GM12878 (cell line): Measurements from ENCODE around the gene CDK5RAP3. TPM values are rescaled to one million over a fixed set of nuclear protein-coding genes. Genes with fewer than 3 reads are reported as not detected.
A peak's percentile ranks its signal among the peaks of the same experiment; 100 is the strongest.

ENCODE experiments used
- ATAC-seq: fragments of 200-7000 bp; cut with Tn5 transposase; 3 replicates; pipeline ENCODE4 v1.9.1; 2020; ENCODE audit warnings: mild to moderate bottlenecking, moderate library complexity
- BruUV-seq: library from RNA; stranded (reverse); fragments of 400-500 nt; replicated peaks from 2 replicates; lab custom pipeline; 2021; lab: Mats Ljungman, UMichigan
- CTCF ChIA-PET: fragments of 300-600 bp; sonication (Branson Sonifier 250); formaldehyde crosslinking; extraction: SDS; loops from one replicate; lab custom pipeline; 2021; ENCODE audit warnings: inconsistent platforms; lab: Yijun Ruan, JAX
- POLR2A ChIA-PET: fragments of 350-600 bp; formaldehyde crosslinking; extraction: SDS; loops from one replicate; lab custom pipeline; 2021; ENCODE audit warnings: inconsistent platforms; lab: Charles Lee
- RAD21 ChIA-PET: fragments of 300-600 bp; sonication (Branson Sonifier 250); formaldehyde crosslinking; loops from one replicate; lab custom pipeline; 2023; ENCODE audit warnings: antibody characterized with exemption; ENCODE audit not compliant: unreplicated experiment; lab: Charles Lee
- SMC1A ChIA-PET: fragments of 300-600 bp; sonication (Branson Sonifier 250); formaldehyde crosslinking; loops from one replicate; lab custom pipeline; 2023; ENCODE audit not compliant: unreplicated experiment, uncharacterized antibody; lab: Charles Lee
- DNase-seq: peaks from one replicate; pipeline ENCODE4 v3.0.0-alpha.2; 2011; ENCODE audit warnings: low read depth, low spot score
- FAIRE-seq: peaks from 3 replicates; lab custom pipeline; 2011; peaks lifted over from hg19 to GRCh38; lab: Jason Lieb, UNC
- H2AFZ ChIP-seq: 2 replicates; pipeline ENCODE4 v1.6.0; 2011; ENCODE audit warnings: low read depth, low read length, control low read depth; ENCODE audit not compliant: control insufficient read depth
- H3K27ac ChIP-seq: 2 replicates; pipeline ENCODE4 v1.5.1; 2011; ENCODE audit warnings: control low read depth; ENCODE audit not compliant: control insufficient read depth, insufficient read depth
- H3K27me3 ChIP-seq, 2 experiments: replicated peaks in 1 of 2; 2 replicates each; pipeline versions ENCODE4 v1.6.0 to v1.6.1; 2011; ENCODE audit warnings: low read length in 1 of 2; ENCODE audit not compliant: control insufficient read depth in 2 of 2, insufficient read depth in 2 of 2
- H3K36me3 ChIP-seq, 2 experiments: 2 replicates each; pipeline ENCODE4 v1.5.1; 2011; ENCODE audit warnings: low read length in 1 of 2; ENCODE audit not compliant: control insufficient read depth in 2 of 2, insufficient read depth in 2 of 2
- H3K4me1 ChIP-seq: 2 replicates; pipeline ENCODE4 v1.6.1; 2011; ENCODE audit warnings: mild to moderate bottlenecking, low read length, moderate library complexity, mixed read lengths; ENCODE audit not compliant: control insufficient read depth, insufficient read depth
- H3K4me2 ChIP-seq: 2 replicates; pipeline ENCODE4 v1.6.0; 2011; ENCODE audit warnings: control low read depth; ENCODE audit not compliant: control insufficient read depth, insufficient read depth
- H3K4me3 ChIP-seq: fragments of 200-600 bp; sonication (generic); 2 replicates; pipeline ENCODE4 v1.5.1; 2016
- H3K79me2 ChIP-seq: 2 replicates; pipeline ENCODE4 v1.6.0; 2011; ENCODE audit warnings: low read length; ENCODE audit not compliant: control insufficient read depth, insufficient read depth
- H3K9ac ChIP-seq: 2 replicates; pipeline ENCODE4 v1.8.0; 2011; ENCODE audit warnings: low read length, control low read depth, mixed read lengths; ENCODE audit not compliant: control insufficient read depth, insufficient read depth
- H3K9me3 ChIP-seq: replicated peaks from 3 replicates; pipeline ENCODE4 v1.5.1; 2011; ENCODE audit warnings: mild to moderate bottlenecking, low read length; ENCODE audit not compliant: control insufficient read depth, insufficient read depth
- H4K20me1 ChIP-seq: 2 replicates; pipeline ENCODE4 v1.6.0; 2011; ENCODE audit not compliant: control insufficient read depth, insufficient read depth
- CHD1 ChIP-seq: IDR thresholded peaks from 2 replicates; pipeline ENCODE4 v1.6.1; 2012; ENCODE audit warnings: low read depth, low read length, improper control_type of control experiment
- CHD2 ChIP-seq: IDR thresholded peaks from 2 replicates; pipeline ENCODE4 v1.6.1; 2011; ENCODE audit warnings: low read depth, low read length, improper control_type of control experiment, borderline replicate concordance
- FOS ChIP-seq: IDR thresholded peaks from 3 replicates; pipeline ENCODE4 v1.6.1; 2011; ENCODE audit warnings: borderline replicate concordance; ENCODE audit not compliant: insufficient read length; ENCODE audit errors: extremely low read depth
- FOXK2 ChIP-seq: fragments of 450-650 bp; IDR thresholded peaks from 2 replicates; pipeline ENCODE4 v1.6.1; 2017; ENCODE audit warnings: mild to moderate bottlenecking, moderate library complexity
- IRF4 ChIP-seq: IDR thresholded peaks from 2 replicates; pipeline ENCODE4 v1.6.1; 2011; ENCODE audit warnings: low read depth, low read length
- JUNB ChIP-seq: IDR thresholded peaks from 2 replicates; pipeline ENCODE4 v1.6.1; 2016; ENCODE audit warnings: antibody characterized with exemption, mild to moderate bottlenecking
- PKNOX1 ChIP-seq: fragments of 450-650 bp; IDR thresholded peaks from 2 replicates; pipeline ENCODE4 v1.6.1; 2016; ENCODE audit warnings: mild to moderate bottlenecking
- RB1 ChIP-seq: fragments of 450-650 bp; formaldehyde crosslinking; IDR thresholded peaks from 2 replicates; pipeline ENCODE4 v1.6.1; 2017; ENCODE audit warnings: mild to moderate bottlenecking, borderline replicate concordance
- SIX5 ChIP-seq: IDR thresholded peaks from 2 replicates; pipeline ENCODE4 v1.6.1; 2011; ENCODE audit warnings: mild to moderate bottlenecking, low read depth, low read length, moderate library complexity; ENCODE audit not compliant: severe bottlenecking
- SUZ12 ChIP-seq: fragments of 200-600 bp; sonication (generic); IDR thresholded peaks from one replicate; pipeline ENCODE4 v1.6.1; 2018; ENCODE audit warnings: antibody characterized with exemption, mild to moderate bottlenecking; ENCODE audit not compliant: unreplicated experiment
- TCF12 ChIP-seq: IDR thresholded peaks from 2 replicates; pipeline ENCODE4 v1.6.1; 2011; ENCODE audit warnings: low read depth, mild to moderate bottlenecking, low read length
- ZBTB40 ChIP-seq: fragments of 450-650 bp; IDR thresholded peaks from 2 replicates; pipeline ENCODE4 v1.6.1; 2016; ENCODE audit warnings: mild to moderate bottlenecking, moderate library complexity, borderline replicate concordance
- ZNF207 ChIP-seq: fragments of 450-650 bp; IDR thresholded peaks from 2 replicates; pipeline ENCODE4 v1.6.1; 2014; ENCODE audit warnings: antibody characterized with exemption, mild to moderate bottlenecking, borderline replicate concordance
- ZNF384 ChIP-seq: IDR thresholded peaks from 2 replicates; pipeline ENCODE4 v1.6.1; 2012; ENCODE audit warnings: low read depth, mild to moderate bottlenecking, low read length, improper control_type of control experiment, borderline replicate concordance
- ZZZ3 ChIP-seq: IDR thresholded peaks from 2 replicates; pipeline ENCODE4 v1.6.1; 2011; ENCODE audit warnings: low read depth; ENCODE audit not compliant: control insufficient read depth, insufficient read length
- WGBS: methylation state at CpG from one replicate; pipeline ENCODE4 v1.1.6; 2016; ENCODE audit warnings: low lambda C conversion rate; ENCODE audit not compliant: insufficient replicate concordance, insufficient coverage; ENCODE audit errors: missing lambda C conversion rate; 5-methylcytosine and 5-hydroxymethylcytosine counted together
- in situ Hi-C: fragments of 300-500 bp; cut with MboI; formaldehyde crosslinking; loops from 9 replicates; pipeline ENCODE4 v1.14.3; 2018; ENCODE audit warnings: mixed read lengths
- intact Hi-C: fragments of 100-400 bp; cut with micrococcal nuclease; formaldehyde crosslinking; loops from one replicate; pipeline ENCODE4 v1.14.2; 2022; ENCODE audit not compliant: unreplicated experiment
- polyA plus RNA-seq, 11 experiments: library from polyadenylated mRNA; depleted of rRNA in 4 of 11; unstranded in 6 of 11; stranded (reverse) in 5 of 11; fragments of >200 nt; fragmentation: Nextera tagmentation in 4 of 11; fragmentation: Illumina TruSeq in 1 of 11; extraction: Ambion mirVana in 4 of 11; extraction: Trizol in 1 of 11; gene quantifications; 1 replicate in 1 of 11; 2 replicates in 10 of 11; pipeline versions ENCODE4 v1.2.1 to v1.2.3, GENCODE V29; 2011 to 2016; ENCODE audit warnings: inconsistent platforms in 2 of 11, missing spikeins in 2 of 11, low read depth in 1 of 11
- total RNA-seq, 4 experiments: library from RNA; depleted of rRNA in 3 of 4; stranded (reverse); fragments of >200 nt in 3 of 4; fragmentation: Illumina TruSeq in 1 of 4; extraction: Trizol in 1 of 4; gene quantifications; 2 replicates each; pipeline versions ENCODE4 v1.2.1 to v1.2.3, GENCODE V29; 2013 to 2021

CDK5RAP3 gene
- total and polyA plus RNA-seq, 10 of the 15 experiments (the other 5 are each of a cell fraction or from before 2014, with no cell fraction given): 69.4 to 237 (median 160) TPM

GRCh38 chr17:47989700-47990099 is 18.8 kb downstream of the CDK5RAP3 start (continued):
- no peak for TF ChIP-seq CHD1
- TF ChIP-seq TCF12: peak; percentile 69

GRCh38 chr17:47990962-47991731 is 20.2 kb downstream of the CDK5RAP3 start:
- Histone ChIP-seq H2AFZ (no peak overlapping the region), H3K4me2 (no peak overlapping the region), H3K36me3 (no peaks in the 10 kb centered on the region), H3K4me3 (no peak overlapping the region), H3K79me2 (no peaks in the 10 kb centered on the region), H3K27me3 (no peaks in the 10 kb centered on the region), H3K27ac (no peak overlapping the region), H3K4me1 (peaks cover 13% of the 10 kb centered on the region), H3K9ac (no peak overlapping the region), H3K9me3 (no peaks in the 10 kb centered on the region), H4K20me1 (no peaks in the 10 kb centered on the region)
- ATAC-seq (no peak), DNase-seq (no peak), FAIRE-seq (no peak)
- intact Hi-C loops (no loop called here), in situ Hi-C loops (no loop called here)
- ChIA-PET CTCF (interaction anchor here (1.2 to 3.7 kb wide), 6 partner anchors 9 to 121 kb away, joined by 3 to 24 read pairs (median 6); no protein-coding TSS in a partner anchor), SMC1A (interaction anchor here (0.8 to 1.2 kb wide), 2 partner anchors 12 to 13 kb away, joined by 3 to 4 read pairs; no protein-coding TSS in a partner anchor), RAD21 (no interaction called here), POLR2A (interaction anchor here (0.8 kb wide), 1 partner anchor 9 kb away, joined by 3 read pairs; no protein-coding TSS in a partner anchor)
- 64% methylated on average over 14 of the region's 14 CpGs for whole genome bisulfite sequencing
- BruUV-seq: no TSS peak
- TF ChIP-seq FOXK2 (no peak), ZBTB40 (no peak), ZNF384 (no peak), ZNF207 (no peak), PKNOX1 (no peak), IRF4 (no peak), SUZ12 (no peak), FOS (no peak), ZZZ3 (no peak), JUNB (no peak), RB1 (no peak), SIX5 (no peak), CHD2 (no peak)
